Ovary (tissue), 3 donors: ENCODE measurements around the gene JMJD6.
A peak's percentile ranks its signal among the peaks of the same experiment; 100 is the strongest.

Experiments
- POLR2A ChIP-seq: fragments of 450-650 bp; IDR thresholded peaks from one replicate; pipeline ENCODE4 v1.6.1; 2017; ENCODE audit warnings: antibody characterized with exemption, mild to moderate bottlenecking, moderate library complexity
- TF ChIP-seq, protein P1 (sequence below), 3 donors: fragments of 450-650 bp in 2 of 3; fragments of 200-600 bp in 1 of 3; IDR thresholded peaks; one replicate each; pipeline versions ENCODE4 v1.5.1 to v1.8.0; 2016 to 2022; ENCODE audit warnings: antibody characterized with exemption in 3 of 3, mild to moderate bottlenecking in 1 of 3
- donor health status: DM: no; HTN: no; CAD: no.

GRCh38 chr17:76700617-76701470, 25.6 kb downstream of the JMJD6 start:
- TF ChIP-seq, protein P1, sequence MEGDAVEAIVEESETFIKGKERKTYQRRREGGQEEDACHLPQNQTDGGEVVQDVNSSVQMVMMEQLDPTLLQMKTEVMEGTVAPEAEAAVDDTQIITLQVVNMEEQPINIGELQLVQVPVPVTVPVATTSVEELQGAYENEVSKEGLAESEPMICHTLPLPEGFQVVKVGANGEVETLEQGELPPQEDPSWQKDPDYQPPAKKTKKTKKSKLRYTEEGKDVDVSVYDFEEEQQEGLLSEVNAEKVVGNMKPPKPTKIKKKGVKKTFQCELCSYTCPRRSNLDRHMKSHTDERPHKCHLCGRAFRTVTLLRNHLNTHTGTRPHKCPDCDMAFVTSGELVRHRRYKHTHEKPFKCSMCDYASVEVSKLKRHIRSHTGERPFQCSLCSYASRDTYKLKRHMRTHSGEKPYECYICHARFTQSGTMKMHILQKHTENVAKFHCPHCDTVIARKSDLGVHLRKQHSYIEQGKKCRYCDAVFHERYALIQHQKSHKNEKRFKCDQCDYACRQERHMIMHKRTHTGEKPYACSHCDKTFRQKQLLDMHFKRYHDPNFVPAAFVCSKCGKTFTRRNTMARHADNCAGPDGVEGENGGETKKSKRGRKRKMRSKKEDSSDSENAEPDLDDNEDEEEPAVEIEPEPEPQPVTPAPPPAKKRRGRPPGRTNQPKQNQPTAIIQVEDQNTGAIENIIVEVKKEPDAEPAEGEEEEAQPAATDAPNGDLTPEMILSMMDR (IDR thresholded peaks at IDR 0.05) = no peak
- peak; percentile 27 for TF ChIP-seq POLR2A
